Gastrocnemius medialis (tissue), 4 donors: ENCODE results near the gene CHCHD6. TPM values are rescaled to one million over a fixed set of nuclear protein-coding genes. Genes with fewer than 3 reads are reported as not detected.

Experiments used
- ATAC-seq, 2 donors: fragments of 150-250 bp; one replicate each; pipeline ENCODE4 v1.9.1; 2016
- DNase-seq, 2 donors: peaks; one replicate each; pipeline ENCODE4 v3.0.0-alpha.2; 2019
- H3K27ac ChIP-seq, 4 donors: fragments of 200-600 bp; sonication (generic); 1 replicate in 1 of 4; 2 replicates in 3 of 4; pipeline ENCODE4 v1.5.1; 2016 to 2018; ENCODE audit warnings: mild to moderate bottlenecking in 2 of 4, moderate library complexity in 1 of 4
- H3K27me3 ChIP-seq, 3 donors: fragments of 200-600 bp; sonication (generic) in 2 of 3; 1 replicate in 1 of 3; 2 replicates in 2 of 3; pipeline versions ENCODE4 v1.5.1 to v1.6.0; 2016 to 2019; ENCODE audit warnings: mild to moderate bottlenecking in 1 of 3, moderate library complexity in 1 of 3
- H3K36me3 ChIP-seq, 2 donors: fragments of 200-600 bp; sonication (generic) in 1 of 2; one replicate each; pipeline ENCODE4 v1.5.1; 2017 to 2018
- H3K4me1 ChIP-seq, 2 donors: fragments of 200-600 bp; sonication (generic) in 1 of 2; one replicate each; pipeline ENCODE4 v1.5.1; 2016 to 2017; ENCODE audit warnings: mild to moderate bottlenecking in 2 of 2
- H3K4me3 ChIP-seq, 4 donors: fragments of 200-600 bp; sonication (generic) in 3 of 4; 1 replicate in 1 of 4; 2 replicates in 3 of 4; pipeline ENCODE4 v1.5.1; 2016 to 2019; ENCODE audit warnings: mild to moderate bottlenecking in 2 of 4
- H3K9me3 ChIP-seq, 3 donors: fragments of 200-600 bp; sonication (generic) in 2 of 3; 1 replicate in 1 of 3; 2 replicates in 2 of 3; pipeline ENCODE4 v1.5.1; 2016 to 2019
- CTCF ChIP-seq, 5 experiments: fragments of 450-650 bp in 3 of 5; fragments of 200-600 bp in 2 of 5; sonication (generic) in 2 of 5; IDR thresholded peaks in 4 of 5; conservative IDR thresholded peaks in 1 of 5; 1 replicate in 4 of 5; 2 replicates in 1 of 5; pipeline ENCODE4 v1.5.1; 2016 to 2019; ENCODE audit warnings: antibody characterized with exemption in 5 of 5, mild to moderate bottlenecking in 3 of 5, moderate library complexity in 3 of 5
- POLR2A ChIP-seq, 2 donors: fragments of 450-650 bp; IDR thresholded peaks; one replicate each; pipeline ENCODE4 v1.6.1; 2017; ENCODE audit warnings: antibody characterized with exemption in 2 of 2, mild to moderate bottlenecking in 2 of 2, moderate library complexity in 2 of 2
- in situ Hi-C, 4 donors: fragments of 200-750 bp; cut with MboI; loops; one replicate each; pipeline versions ENCODE4 v1.15.0 to v1.8.0; 2017; ENCODE audit warnings: low sequenced_read_pairs in 4 of 4
- intact Hi-C: fragments of 100-400 bp; cut with DNase I; formaldehyde crosslinking; loops from one replicate; pipeline ENCODE4 v1.15.1; 2023; ENCODE audit warnings: low total_unique reads
- total RNA-seq, 4 donors: library from RNA; depleted of rRNA; stranded (reverse); fragments of >200 nt; gene quantifications; one replicate each; pipeline versions ENCODE4 v1.1.0 to v1.2.3, GENCODE V29; 2016

The CHCHD6 gene
- total RNA-seq, 4 donors from 2014 or later: 2.7 to 4.2 (median 3.4) TPM

GRCh38 chr3:126828306-126828705 is 124.3 kb downstream of the CHCHD6 start:
- H3K27ac ChIP-seq: peak overlapping the region; percentile 40 to 54 (median 50)
- DNase-seq: peak in 1 of 2 donors; percentile 62
- TF ChIP-seq CTCF (IDR thresholded peaks at IDR 0.05 in 4 of 5, conservative IDR thresholded peaks at IDR 0.05 in 1 of 5) (no peak), POLR2A (IDR thresholded peaks at IDR 0.05) (no peak)
- intact Hi-C loops (no loop called here), in situ Hi-C loops (no loop called here)
- no peak overlapping the region for H3K4me3 ChIP-seq
- no peaks in the 10 kb centered on the region for H3K27me3 ChIP-seq
- H3K9me3 ChIP-seq: no peaks in the 10 kb centered on the region
- peak; percentile 32 to 67 for ATAC-seq
- H3K36me3 ChIP-seq: no peaks in the 10 kb centered on the region
- H3K4me1 ChIP-seq: peaks cover 3 to 4% of the 10 kb centered on the region in 2 donors

GRCh38 chr3:126832933-126833332 is 128.9 kb downstream of the CHCHD6 start:
- Histone ChIP-seq H3K4me3 (no peak overlapping the region), H3K27me3 (no peaks in the 10 kb centered on the region), H3K9me3 (no peaks in the 10 kb centered on the region), H3K36me3 (no peaks in the 10 kb centered on the region), H3K27ac (no peak overlapping the region), H3K4me1 (peaks cover 3 to 4% of the 10 kb centered on the region in 2 donors)
- DNase-seq (no peak), ATAC-seq (no peak)
- TF ChIP-seq CTCF (IDR thresholded peaks at IDR 0.05 in 4 of 5, conservative IDR thresholded peaks at IDR 0.05 in 1 of 5): no peak
- no peak for TF ChIP-seq POLR2A (IDR thresholded peaks at IDR 0.05)
- in situ Hi-C loops (no loop called here), intact Hi-C loops (no loop called here)

GRCh38 chr3:126834596-126835471 is 130.8 kb downstream of the CHCHD6 start:
- DNase-seq (no peak), ATAC-seq (no peak)
- intact Hi-C loops: no loop called here
- H3K9me3 ChIP-seq: no peaks in the 10 kb centered on the region
- no peak overlapping the region for H3K4me3 ChIP-seq
- no peak overlapping the region for H3K27ac ChIP-seq
- TF ChIP-seq POLR2A (IDR thresholded peaks at IDR 0.05): no peak
- TF ChIP-seq CTCF (IDR thresholded peaks at IDR 0.05 in 4 of 5, conservative IDR thresholded peaks at IDR 0.05 in 1 of 5): no peak
- H3K4me1 ChIP-seq: no peaks in the 10 kb centered on the region
- no peaks in the 10 kb centered on the region for H3K36me3 ChIP-seq
- in situ Hi-C loops: no loop called here
- no peaks in the 10 kb centered on the region for H3K27me3 ChIP-seq

GRCh38 chr3:126835472-126836219 is 131.6 kb downstream of the CHCHD6 start:
- Histone ChIP-seq H3K9me3 (no peaks in the 10 kb centered on the region), H3K27ac (no peak overlapping the region), H3K27me3 (no peaks in the 10 kb centered on the region), H3K4me3 (no peak overlapping the region), H3K36me3 (no peaks in the 10 kb centered on the region), H3K4me1 (no peaks in the 10 kb centered on the region)
- TF ChIP-seq CTCF (IDR thresholded peaks at IDR 0.05 in 4 of 5, conservative IDR thresholded peaks at IDR 0.05 in 1 of 5): no peak
- no peak for TF ChIP-seq POLR2A (IDR thresholded peaks at IDR 0.05)
- intact Hi-C loops: no loop called here
- in situ Hi-C loops: no loop called here
- DNase-seq (no peak), ATAC-seq (no peak)
